ENCODE data around the gene COMMD3. TPM values are rescaled to one million over a fixed set of nuclear protein-coding genes. Genes with fewer than 3 reads are reported as not detected.

The COMMD3 gene
- total RNA-seq, 4 donors from 2014 or later = 23.0 to 113 (median 36.6) TPM

DNA sequence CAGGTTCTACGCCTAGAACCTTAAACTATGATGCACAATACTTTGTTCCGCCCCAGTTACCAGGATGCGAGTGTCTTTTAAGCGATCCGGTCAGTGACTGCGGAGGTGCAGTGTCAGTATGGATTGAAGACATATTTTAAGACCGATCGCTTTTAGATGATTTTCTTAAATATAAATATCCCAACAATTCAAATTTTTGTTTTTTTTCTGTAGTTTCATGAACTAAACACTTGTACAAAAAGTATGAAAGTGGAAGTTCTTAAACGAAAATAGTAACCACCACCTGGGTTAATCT is 835 bp downstream of the COMMD3 start:
- Histone ChIP-seq H3K4me3 (peak overlapping the region; percentile 65 to 92 (median 72)), H3K36me3 (no peaks in the 10 kb centered on the region), H3K27me3 (no peaks in the 10 kb centered on the region), H3K4me1 (peaks cover 0 to 18% (median 4%) of the 10 kb centered on the region in 4 donors), H3K9me3 (no peaks in the 10 kb centered on the region), H3K27ac (peak overlapping the region; percentile 86 to 98 (median 88))
- TF ChIP-seq POLR2A (IDR thresholded peaks at IDR 0.05) = no peak
- TF ChIP-seq CTCF (IDR thresholded peaks at IDR 0.05) = no peak
- peak in 2 of 3 donors; percentile 58 to 68 for DNase-seq

DNA sequence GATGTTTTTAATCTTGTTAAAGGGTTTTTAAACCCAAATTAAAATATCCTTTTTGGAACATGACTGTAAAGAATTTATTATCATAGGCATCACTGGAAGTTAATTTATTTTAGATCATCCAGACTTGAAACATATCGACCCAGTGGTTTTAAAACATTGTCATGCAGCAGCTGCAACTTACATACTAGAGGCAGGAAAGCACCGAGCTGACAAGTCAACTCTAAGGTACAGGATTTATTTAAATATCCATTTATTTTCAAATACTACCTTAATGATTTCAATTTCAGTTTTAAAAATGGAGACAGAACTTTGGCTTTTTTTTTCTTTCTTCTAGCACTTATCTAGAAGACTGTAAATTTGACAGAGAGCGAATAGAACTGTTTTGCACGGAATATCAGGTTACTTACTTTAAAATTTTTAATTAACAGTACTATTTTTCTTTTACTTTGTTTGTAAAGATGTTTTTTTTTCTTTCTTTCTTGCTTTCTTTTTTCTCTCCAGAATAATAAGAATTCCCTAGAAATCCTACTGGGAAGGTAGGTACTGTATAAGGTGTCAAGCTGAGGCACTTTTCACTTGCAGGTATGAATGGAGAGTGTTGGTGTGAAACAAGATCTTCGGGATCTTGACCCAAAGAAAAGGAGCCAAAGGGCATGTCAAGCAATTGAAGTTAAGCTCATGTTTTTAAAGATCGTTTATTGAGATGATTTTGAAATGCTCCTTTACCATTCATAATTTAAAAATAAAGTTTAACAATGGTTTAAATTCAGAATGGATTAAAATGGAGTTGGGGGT is 1.8 kb downstream of the COMMD3 start:
- no peak overlapping the region for H3K4me3 ChIP-seq
- peaks cover 0 to 25% (median 7%) of the 10 kb centered on the region in 4 donors for H3K4me1 ChIP-seq
- TF ChIP-seq POLR2A (IDR thresholded peaks at IDR 0.05) (no peak), CTCF (IDR thresholded peaks at IDR 0.05) (no peak)
- DNase-seq = no peak
- no peaks in the 10 kb centered on the region for H3K9me3 ChIP-seq
- no peaks in the 10 kb centered on the region for H3K36me3 ChIP-seq
- H3K27me3 ChIP-seq = no peaks in the 10 kb centered on the region
- no peak overlapping the region for H3K27ac ChIP-seq

DNA sequence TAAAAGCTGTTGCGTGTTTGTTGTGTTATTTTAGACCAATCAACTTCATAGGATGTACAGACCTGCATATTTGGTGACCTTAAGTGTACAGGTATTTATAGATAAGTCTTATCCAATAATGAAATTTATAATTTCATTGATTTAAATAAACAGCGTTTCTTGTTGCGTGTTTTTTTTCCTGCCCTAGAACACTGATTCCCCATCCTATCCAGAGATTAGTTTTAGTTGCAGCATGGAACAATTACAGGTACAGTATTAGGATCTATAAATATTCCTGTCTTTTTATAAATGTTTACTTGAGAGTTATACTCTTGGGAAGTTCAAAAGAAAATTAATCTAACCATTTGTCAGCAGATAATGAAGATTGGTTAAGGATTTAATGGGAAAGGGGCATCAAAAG is 2.6 kb downstream of the COMMD3 start:
- H3K36me3 ChIP-seq = no peaks in the 10 kb centered on the region
- no peaks in the 10 kb centered on the region for H3K27me3 ChIP-seq
- H3K4me3 ChIP-seq = no peak overlapping the region
- TF ChIP-seq POLR2A (IDR thresholded peaks at IDR 0.05) (no peak), CTCF (IDR thresholded peaks at IDR 0.05) (no peak)
- H3K27ac ChIP-seq = no peak overlapping the region
- H3K4me1 ChIP-seq = peaks cover 0 to 33% (median 7%) of the 10 kb centered on the region in 4 donors
- DNase-seq = no peak
- H3K9me3 ChIP-seq = no peaks in the 10 kb centered on the region

DNA sequence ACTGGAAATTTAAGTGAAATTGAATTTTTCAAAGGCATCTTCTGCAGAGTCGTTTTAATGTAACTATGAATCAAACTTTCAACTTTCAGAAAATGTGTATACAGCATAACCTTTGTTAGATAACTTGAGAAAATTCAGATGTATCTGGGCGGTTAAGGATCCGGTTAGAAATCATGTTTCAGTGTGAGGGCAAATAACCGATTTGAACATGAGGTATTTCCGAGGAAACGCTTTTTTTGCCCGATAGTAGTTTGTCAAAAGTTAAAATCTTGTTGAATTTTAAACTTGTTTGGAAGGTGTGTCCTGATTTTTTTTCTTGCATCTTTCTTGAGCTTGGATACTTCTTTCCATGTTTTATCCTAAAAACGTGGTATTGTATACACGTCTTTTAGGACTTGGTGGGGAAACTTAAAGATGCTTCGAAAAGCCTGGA is 3.4 kb downstream of the COMMD3 start:
- Histone ChIP-seq H3K27ac (peak overlapping the region in 2 of 4 donors; percentile 67 to 80), H3K27me3 (no peaks in the 10 kb centered on the region), H3K36me3 (no peaks in the 10 kb centered on the region), H3K9me3 (no peaks in the 10 kb centered on the region), H3K4me1 (peaks cover 0 to 41% (median 7%) of the 10 kb centered on the region in 4 donors), H3K4me3 (peak overlapping the region in 1 of 4 donors; percentile 84)
- TF ChIP-seq POLR2A (IDR thresholded peaks at IDR 0.05) (no peak), CTCF (IDR thresholded peaks at IDR 0.05) (no peak)
- no peak for DNase-seq

- H3K9me3 ChIP-seq = no peaks in the 10 kb centered on the region
- peak overlapping the region; percentile 27 to 96 (median 83) for H3K4me3 ChIP-seq
- DNase-seq = peak in 1 of 3 donors; percentile 22
- H3K27me3 ChIP-seq = no peaks in the 10 kb centered on the region
- TF ChIP-seq CTCF (IDR thresholded peaks at IDR 0.05) = no peak
- TF ChIP-seq POLR2A (IDR thresholded peaks at IDR 0.05) = no peak
- no peaks in the 10 kb centered on the region for H3K36me3 ChIP-seq
- H3K4me1 ChIP-seq = peaks cover 0 to 46% (median 7%) of the 10 kb centered on the region in 4 donors
- peak overlapping the region; percentile 54 to 91 (median 74) for H3K27ac ChIP-seq
Measured at GRCh38 chr10:22319980-22320558, 3.9 kb downstream of the COMMD3 start.

Data from Peyer's patch (tissue), 4 donors.